Pons (tissue), 1 donor: ENCODE data around the gene CBFA2T3.
"Not testable (repeated sequence)": the region's sequence is repeated elsewhere in the genome, so short reads cannot be mapped to it uniquely, and the experiment has no call there.

ENCODE experiments used
- DNase-seq: peaks from one replicate; pipeline ENCODE4 v3.0.0-alpha.2; 2016; ENCODE audit warnings: low spot score

Gene CBFA2T3

DNA sequence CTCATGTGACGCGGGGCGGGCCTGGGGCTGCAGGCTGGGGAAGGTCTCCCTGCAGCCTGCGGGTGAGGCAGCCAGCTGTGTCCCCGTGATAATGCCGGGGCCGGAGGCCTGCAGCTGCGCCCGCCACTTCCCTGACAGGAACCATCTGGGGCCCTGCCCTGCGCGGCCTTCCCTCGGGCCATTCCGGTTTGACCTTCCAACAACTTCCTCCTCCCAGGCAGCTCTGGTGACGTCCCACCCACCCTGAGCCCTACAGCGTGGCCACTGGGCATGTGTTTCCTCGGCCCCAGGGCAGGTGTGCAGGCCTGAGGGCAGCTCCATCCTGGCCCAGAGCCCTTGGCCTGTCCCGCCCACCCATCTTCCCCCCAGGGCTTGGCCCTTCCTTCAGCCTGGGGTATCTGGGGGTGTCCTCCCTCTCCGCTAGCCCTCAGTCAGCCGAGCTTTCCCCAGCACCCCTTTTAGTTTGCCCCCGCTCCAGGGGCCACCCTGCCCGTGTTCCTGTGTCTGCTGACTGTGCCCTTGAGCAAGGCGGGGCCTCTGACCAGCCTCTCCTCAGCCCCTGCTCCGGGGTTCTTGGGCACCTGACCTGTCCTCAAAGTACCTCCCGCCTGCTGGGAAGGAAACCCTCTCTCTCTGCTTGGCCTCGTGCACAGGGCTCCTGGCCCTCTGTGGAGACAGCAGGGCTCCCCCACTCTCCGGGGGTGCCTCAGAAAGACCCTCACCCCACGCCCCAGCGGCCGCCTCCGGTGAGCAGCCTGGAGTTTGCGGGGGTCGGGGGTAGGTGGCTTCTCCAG, at the start of gene CBFA2T3:
Gene CBFA2T3, minus strand, starts transcription at position 190 of the 794 bp plus-strand sequence. CDS start 400 bp downstream, outside the sequence.
- peak; percentile 59 for DNase-seq

DNA sequence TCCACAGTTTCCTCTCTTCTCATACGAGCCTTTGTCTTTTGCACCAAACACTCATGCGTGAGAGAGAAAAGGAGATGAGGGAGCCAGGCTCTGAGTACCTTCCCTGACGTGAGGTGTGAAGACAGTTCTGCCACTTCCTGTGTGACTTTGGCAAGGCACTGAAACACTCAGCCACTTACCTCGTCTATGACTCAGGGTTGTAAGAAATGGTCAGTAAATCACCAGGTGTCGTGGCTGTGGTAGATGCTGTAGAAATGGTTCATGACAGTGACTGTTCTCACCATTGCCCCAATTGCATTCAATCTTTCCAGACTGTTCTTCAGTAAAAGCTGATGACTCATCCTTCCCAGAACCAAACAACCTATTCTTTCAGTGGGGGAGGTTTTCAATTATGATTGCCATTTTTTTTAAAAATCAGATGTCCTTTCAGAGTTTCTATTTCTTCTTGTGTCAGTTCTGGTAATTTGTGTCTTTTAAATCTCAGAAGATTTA, 49.2 kb upstream of the CBFA2T3 start:
- no peak for DNase-seq

DNA sequence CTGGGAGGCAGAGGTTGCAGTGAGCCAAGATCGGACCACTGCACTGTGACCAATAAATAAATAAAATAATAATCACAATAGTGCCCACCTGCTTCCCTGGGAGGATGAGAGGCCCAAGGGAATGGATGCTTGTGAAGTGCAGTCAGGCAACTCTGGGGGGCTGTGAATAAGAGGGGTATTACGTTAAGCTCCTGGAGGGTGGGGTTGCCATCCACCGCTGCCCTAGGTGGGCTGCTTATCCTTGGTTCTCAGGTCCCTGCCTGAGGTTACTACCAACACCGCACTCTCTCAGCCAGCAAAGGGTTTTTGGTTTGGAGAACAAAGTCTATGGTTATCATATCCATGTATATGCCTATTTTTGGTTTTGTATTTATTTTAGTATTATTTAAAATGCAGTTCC, 48.6 kb upstream of the CBFA2T3 start:
- no peak for DNase-seq

DNA sequence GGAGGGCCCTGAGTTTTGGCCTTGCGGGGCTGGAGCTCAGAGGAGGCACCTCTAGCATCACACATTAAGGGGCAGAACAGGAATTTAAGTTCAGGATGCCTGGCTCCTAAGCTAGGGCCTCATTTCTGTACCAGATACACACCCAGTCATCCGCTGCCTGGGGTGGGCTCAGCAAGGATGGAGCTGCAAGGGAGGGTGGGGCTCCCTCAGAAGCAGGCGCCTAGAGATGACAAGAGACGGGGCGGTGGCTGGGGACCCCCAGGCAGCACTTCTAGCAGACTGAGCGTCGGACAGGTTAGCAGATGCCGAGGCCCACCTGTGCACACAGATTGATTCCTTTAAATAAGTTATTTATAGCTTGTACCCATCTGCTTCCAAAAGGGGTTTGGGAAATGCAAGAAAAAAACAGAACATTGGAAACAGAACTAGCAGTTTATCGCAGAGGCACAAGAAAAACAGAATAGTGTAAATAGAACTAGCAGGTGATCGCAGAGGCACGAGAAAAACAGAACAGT, 47.6 kb upstream of the CBFA2T3 start:
- DNase-seq, result no peak

DNA sequence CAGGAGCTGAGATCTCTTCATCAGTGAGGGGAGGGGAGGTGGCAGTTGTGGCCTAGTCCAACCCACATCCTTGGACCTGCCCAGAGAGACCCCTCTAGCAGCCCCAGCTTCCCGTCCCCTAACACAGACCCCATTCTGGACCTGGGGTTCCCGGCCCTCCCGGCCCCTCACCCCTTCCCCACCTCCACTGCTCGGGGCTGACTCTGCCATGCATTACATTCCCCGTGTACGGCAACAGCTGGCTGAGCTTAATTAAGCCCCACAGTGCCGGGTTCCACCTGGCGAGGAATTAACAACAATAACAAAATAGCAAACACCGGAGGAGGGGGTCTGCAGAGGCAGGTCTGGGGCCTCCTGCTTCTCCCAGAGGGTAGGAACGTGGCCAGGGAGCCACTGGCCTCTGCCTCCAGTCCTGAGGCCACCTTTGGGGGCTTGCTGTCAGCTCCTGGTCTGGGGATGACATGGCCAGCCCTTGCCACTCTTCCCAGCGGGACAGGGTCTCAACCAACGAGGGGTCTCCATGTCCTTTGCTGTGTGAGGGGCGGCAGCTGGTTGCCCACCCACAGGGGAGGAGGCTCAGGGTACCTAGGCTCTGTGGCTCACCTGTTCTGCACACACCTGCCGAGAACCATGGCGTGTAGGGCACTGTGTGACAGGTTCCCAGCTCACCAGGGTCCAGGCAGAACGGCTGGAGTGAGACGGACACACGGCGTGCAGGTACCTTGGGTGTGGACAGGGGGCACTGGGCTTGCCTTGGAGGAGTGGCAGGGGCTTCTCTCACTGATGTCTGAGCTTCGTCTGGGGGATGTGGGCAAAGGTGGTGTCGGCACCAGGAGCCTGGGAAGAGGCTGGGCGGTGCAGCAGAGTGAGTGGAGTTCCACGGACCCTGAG, 46.9 kb upstream of the CBFA2T3 start:
- no peak for DNase-seq

DNA sequence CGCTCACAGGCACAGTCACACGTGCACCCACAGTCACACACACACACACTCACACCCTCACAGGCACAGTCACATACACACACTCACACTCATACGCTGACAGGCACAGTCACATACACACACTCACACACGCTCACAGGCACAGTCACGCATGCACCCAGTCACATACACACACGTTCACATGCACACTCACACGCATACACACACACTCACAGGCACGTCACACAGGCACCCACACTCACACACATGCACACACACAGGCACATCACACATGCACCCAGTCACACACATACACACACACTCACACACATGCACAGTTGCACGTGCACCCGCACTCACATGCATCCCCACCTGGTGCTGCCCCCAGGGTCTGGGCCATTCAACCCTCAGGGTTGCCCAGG, 46.1 kb upstream of the CBFA2T3 start:
- no peak for DNase-seq

DNA sequence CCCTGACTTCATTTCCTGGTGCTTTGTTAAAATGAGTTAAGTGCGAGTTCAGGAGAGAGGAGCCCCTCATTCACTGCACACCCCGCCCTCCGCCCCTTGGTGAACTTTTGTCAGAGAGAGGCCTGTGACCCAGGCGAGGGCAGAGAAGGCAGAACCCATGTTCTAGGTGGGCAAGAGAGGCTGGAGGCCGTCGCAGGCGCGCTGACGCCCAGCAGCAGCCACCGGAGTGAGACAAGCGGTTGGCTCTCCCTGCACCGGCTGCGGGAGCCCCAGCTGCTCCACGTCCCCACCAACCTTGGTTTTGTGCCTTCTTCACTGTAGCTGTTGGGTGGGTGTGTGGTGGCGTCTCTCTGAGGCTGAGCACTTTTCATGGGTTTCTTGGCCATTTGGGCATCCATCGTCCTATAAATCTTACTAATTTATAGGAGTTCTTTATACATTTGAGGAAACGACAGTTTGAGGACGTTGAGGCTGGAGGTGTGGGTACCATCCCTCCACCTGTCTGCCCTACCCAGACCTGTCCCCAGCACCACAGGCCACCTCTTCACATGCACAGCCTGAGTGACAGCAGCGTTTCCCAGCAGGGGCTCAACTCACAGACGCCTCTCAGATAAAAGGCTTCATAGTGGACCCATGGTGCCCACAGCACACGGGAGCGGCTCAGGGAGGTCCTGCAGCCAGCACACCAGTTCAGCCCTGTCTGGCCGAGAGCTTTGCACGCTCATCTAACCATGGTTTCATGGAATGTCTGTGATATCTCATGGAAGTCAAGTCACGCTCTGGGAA, 45.2 kb upstream of the CBFA2T3 start:
- no peak for DNase-seq

DNA sequence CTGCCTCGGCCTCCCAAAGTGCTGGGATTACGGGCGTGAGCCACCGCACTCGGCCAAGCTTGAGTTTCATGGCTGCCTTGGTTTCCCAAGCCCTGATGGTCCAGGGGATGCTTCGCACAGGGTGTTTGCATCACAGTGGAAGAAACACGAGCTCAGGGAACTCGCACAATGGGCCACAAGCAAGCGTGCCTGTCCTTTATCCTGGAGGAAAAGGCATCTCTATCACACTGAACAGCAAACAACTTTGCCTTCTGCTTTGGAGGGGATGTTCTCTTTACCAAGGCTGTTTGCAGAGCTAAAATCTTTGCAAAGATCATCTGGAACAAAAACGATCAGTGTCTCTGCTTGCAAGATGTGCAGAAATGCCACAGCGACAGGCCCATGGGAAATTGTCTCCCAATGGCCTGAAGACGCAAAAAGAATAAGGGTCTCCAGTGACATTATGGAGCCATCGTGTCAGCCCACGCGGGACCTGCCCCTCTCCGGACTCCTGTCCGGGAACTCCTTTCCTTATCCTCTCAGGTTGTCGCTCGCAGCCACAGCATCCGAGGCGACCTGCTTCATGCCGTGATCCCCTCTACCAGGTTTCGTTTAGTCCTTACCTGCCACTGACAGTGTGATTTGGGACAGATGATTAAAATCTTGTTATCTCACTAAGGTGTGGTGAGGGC, 44.1 kb upstream of the CBFA2T3 start:
- DNase-seq, result no peak

DNA sequence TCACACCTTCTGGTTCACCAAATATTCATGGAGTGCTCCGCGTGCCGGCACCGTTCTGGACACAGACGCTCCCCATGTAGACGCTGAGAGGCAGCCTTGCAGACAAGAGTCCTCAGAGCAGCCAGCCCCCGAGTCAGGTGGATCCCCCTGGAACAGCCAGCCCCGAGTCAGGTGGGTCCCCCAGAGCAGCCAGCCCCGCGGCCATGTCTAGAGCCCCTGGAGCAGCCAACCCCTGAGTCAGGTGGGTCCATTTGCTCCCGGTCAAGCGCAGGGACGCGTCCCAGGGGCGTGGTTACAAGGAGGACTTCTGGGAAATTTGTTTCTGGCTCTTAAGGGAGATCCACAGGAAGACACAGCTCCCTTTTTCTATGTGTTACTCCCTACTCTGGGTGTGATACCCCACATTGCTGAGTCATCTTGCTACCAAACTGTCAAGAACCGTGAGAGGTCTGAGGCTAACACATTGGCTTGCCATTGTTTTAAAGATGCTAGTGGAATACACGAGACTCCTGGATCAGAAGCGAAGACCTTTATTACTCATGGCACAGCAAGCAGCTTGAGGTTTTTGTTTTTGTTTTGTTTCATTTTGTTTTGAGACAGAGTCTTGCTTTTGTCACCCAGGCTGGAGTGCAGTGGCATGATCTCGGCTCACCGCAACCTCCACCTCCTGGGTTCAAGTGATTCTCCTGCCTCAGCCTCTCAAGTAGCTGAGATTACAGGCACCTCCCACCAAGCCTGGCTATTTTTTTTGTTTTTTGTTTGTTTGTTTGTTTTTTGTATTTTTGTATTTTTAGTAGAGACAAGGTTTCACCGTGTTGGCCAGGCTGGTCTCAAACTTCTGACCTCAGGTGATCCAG, 43.3 kb upstream of the CBFA2T3 start:
- DNase-seq, result no peak

DNA sequence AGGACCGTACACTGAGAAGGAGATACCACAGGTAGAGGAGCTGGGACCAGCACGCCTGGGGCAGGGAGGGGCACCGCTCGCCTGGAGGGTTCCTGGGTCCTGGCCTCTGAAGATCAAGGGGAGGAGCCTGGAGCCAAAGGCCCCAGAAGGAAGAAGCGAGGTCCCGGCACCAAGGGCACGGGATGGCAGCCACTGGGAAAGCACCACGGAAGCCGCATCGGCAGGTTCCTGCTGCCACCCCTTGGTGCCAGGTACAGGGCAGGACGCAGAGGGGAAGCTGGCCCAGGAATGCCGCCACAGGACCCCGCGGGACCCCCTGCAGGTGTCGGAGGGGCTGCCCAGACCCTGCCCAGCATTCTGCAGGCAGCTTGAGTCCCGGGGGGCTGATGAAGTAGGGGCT, 42.5 kb upstream of the CBFA2T3 start:
- no peak for DNase-seq

DNA sequence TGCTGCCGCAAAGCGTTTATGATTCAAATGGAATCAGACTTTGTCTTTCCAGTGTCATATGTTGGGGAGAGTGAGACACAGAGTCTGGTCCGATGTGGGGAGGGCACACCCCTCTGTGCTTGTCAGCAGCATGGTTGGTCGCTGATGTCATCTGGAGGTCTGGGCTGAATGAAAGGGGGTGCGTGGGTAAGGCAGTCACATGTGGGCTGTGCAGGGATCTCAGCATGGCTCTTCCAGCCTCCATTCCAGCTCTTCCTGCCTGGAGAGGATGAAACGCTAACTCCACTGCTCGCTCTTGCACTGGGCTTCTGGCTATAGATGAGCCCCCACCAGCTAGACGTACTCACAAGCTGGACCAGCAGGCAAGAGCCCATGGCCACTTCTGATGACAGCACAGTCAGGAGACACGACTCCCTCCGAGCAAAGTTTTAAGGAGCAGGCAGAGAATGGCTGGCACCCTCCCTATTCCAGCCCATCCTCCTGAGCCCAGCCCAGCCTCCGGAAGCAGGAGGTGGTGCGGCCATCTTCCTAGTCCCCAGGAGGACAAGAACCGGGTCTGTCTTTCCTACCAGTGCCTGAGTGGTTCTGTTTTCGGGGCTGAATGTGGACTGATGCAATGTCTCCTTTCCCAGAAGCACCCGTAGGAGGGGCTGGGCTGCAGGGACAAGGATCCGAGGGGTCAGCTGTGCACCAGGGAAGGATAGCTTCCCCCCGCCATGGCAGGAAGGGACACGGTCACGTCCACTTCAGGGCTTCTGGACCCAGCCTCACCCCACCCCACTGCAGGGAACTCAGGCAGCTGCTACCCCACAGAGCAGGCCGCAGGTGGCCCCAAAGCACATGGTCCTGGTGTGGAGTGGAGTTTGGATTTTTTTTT, 41.5 kb upstream of the CBFA2T3 start:
- no peak for DNase-seq

DNA sequence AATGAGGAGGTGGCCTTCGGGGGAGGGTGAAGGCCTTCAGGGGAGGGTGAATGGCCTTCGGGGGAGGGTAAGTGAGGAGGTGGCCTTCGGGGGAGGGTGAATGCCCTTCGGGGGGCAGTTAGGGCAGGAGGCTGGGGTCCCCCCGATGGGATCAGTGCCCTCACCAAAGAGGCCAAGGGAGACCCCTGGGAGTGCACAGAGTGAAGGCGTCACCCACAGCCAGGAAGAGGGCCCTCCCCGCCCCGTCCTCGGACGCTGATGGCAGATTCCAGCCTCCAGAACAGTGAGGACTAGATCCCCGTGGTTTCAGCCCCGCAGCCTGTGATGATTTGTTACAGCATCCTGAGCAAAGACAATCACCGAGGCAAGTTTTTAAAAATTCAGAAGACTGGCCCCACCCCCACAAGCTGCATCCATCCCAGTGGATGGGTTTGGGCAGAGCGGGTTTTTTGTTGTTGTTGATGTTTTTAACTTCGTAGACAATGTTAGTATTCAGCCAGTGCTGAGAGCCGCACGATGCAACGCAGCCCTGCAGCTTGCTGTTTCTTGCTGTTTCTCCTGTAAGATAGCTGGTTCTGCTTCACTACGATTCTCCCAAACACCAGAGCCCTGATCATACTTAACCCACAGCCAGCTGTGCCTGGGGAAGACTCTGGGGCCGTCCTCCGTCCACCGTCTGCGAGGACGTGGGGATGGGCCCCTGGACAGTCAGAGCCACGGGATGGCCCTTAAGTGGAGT, 40.7 kb upstream of the CBFA2T3 start:
- DNase-seq, result no peak

DNA sequence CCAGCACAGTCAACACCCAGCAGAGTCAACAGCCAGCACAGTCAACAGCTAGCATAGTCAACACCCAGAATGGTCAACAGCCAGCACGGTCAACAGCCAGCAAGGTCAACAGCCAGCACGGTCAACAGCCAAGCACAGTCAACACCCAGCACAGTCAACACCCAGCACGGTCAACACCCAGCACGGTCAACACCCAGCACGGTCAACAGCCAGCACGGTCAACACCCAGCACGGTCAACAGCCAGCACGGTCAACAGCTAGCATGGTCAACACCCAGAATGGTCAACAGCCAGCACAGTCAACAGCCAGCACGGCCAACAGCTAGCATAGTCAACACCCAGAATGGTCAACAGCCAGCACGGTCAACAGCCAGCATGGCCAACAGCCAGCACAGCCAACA, 39.6 kb upstream of the CBFA2T3 start:
- DNase-seq, result not testable (repeated sequence)

DNA sequence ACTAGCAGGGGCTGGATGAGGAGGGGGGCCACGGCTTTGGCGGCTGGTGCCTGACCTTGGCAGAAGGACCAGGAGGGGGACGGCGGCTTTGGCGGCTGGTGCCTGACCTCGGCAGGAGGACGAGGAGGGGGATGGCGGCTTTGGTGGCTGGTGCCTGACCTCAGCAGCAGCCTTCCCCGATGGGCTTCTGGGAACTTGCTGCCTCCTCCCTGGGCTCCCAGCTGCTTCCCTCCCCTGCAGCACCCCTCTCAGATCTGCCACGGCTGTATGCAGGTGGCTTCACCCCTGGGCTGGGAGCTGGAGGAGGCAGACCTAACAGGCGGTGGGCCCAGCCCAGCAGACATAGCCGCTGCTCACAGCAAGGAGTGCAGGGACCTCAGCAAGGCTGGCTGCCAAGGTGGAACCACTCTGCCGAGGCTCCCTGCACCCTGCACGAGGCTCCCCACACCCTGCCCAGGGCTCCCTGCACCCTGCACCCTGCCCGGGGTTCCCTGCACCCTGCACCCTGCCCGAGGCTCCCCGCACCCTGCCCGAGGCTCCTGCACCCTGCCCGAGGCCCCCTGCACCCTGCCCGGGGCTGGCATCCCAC, 38.4 kb upstream of the CBFA2T3 start:
- DNase-seq, result no peak

DNA sequence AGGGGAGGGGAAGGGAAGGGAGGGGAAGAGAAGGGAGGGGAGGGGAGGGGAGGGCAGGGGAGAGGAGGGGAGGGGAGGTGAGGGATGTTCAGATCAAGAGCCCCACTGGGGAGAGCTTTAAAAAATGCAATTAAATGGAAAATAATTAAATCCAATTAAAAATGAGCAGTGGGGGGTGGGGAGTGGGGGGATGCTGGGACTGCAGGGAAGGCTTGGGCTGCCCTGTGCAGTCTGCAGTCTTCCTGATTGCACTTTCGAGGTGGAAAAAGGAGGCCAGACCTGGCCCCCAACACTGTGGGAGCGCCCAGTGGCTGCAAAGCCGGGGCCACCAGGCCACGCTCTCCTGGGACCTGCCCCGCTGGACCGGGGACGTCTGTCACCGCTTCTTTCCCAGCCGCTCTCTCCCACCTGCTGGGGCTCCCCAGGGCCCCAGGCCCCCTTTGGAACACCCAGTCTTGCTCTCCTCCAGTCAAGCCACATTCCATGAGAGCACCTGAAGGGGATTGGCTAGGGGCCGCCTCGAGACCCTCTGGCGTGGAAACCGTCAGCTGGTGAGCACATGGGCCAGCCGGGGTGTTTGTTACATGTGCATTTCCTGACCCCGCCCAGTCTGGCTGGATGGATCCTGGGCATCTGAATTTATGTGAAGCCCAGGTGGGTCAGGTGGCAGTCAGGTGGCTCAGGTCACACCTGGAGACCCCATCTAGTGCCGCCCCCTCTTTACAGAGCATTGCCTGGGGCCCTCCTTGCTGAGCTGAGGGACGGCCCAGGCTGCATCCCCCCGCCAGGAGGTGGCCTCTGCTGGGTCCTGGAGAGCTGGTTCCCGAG, 37.6 kb upstream of the CBFA2T3 start:
- no peak for DNase-seq

DNA sequence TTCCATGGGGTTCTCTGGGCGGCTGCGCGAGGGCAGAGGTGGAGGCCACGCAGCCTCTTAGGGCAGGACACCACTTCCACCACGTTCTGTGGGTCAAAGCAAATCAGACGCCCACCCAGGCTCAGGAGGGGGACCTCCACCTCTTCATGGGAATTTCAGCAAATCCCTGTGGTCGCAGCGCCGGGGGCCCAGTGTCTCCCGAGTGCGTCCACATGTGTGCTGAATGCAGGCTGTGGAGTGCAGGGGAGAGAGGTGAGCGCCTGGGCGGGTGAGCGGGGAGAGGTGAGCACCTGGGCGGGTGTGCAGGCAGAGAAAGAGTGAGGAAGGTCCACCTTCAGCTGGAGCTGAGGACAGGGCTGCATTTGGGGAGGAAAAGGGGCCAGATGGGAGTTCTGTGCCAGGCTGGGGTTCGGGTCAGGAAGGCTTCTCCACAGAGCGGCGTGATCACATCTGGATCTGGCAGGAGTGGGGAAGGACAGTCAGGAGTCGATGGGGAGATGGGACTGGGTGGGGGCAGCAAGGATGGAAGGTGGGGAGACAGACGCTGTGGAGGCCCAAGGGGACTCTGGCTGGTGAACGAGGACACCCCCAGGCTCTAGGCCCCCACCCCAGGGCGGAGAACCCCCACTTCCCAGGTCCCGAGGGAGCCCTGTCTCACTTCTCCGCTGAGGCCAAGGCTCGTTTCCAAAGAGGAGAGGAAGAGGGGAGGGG, 36.8 kb upstream of the CBFA2T3 start:
- DNase-seq, result no peak

DNA sequence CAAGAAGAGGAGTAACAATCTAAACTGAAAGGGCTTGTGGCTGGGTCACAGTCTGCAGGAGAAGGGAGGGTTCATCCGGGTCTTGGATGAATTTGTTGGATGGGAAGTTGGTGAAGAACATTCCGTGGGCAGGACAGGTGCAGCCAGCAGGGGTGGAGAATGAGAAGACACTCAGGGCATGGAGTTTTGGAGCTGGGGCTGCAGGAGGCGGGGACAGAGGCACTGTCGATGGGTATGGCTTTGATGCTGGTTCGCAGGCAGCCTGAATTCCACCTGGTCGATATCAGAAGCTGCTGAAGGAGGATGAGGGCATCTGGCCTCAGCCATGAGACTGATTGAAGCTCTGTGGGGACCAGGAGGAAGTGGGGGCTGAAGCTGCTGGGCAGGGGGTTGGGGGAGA, 36.1 kb upstream of the CBFA2T3 start:
- DNase-seq, result no peak
